Left forelimb (tissue), 1 donor: Measurements from ENCODE around the gene RAB11FIP4.

Experiments used
- DNase-seq: peaks from one replicate; pipeline ENCODE4 v3.0.0-alpha.2; 2018; ENCODE audit warnings: low spot score

RAB11FIP4 gene

DNA sequence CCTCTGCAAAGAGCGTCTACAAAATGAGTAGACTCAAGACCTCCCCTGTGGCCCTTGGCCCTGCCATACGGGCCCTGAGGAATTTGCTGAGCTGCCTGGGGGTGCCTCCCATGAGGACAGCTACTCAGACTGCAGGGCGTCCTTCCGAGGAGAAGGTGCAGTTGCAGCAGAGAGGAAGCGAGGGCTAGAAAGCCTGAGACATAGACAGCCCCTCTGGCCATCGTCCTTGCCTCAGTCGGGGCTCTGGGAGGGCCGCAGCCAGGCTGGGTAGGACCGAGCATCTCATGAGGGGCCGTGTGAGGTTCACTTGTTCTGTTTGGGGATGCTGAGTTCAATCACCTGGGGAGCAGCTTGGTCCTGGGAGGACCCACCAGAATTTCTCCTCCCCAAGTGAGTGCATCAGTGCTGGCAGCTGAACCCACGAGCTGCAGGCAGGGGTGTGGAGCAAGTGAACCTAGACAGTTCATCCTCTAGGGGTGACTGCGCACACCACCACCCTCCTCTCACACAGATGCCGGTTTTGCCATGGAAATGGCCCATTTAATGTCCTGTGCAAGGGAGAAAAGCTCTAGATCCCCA lies 20.3 kb downstream of the RAB11FIP4 start:
- no peak for DNase-seq

DNA sequence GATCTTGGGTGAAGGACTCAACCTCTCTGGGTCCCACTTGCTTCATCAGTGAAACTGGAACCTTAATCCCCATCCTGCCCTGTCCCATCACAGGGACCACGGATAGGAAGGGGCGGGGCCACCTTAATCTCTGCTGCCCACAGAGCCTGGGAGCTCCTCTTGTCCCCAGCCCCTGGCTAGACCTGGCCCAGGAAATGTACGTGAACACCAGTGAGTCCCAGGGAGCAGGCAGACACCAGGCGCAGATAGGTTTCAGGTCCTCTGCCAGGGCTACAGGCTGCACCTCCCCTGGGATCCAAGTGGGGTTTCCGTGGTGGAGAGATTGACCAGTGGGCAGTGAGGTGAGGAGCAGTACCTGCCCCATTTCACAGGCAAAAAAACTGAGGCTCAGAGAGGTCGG lies 21.0 kb downstream of the RAB11FIP4 start:
- no peak for DNase-seq

DNA sequence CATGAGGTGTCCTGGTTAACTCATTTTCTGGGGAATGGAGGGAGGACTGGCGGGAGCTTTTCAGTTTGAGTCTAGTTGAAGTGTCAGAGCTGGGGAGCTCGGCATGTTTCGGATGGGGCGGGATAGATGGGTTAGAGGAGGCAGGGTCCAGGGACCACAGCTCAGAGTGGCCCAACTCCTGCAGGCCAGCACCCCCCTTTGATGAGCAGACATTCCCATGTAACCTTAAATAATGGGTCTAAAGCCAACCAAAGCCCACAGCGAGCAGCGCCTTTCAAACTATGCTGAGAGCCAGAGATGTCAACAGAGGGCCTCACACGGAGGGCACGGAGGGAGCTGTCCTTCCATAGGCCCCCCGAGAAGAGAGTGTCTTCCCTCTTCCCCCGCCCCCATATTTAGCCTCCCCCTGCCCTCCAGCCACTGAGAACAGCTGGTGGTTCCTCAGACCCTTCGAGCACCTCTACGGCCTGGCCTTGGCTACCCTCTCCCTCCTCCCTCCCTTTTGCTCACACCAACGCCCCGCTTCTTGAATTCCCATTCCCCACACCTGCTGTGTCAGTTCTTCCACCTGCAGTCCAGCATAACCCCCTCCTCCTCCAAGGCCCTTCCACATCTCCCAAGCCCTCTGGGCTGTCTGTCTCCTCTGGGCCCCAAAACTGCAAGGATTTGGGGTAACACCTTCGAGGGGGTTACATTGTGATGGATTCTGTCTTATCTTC lies 21.8 kb downstream of the RAB11FIP4 start:
- no peak for DNase-seq

DNA sequence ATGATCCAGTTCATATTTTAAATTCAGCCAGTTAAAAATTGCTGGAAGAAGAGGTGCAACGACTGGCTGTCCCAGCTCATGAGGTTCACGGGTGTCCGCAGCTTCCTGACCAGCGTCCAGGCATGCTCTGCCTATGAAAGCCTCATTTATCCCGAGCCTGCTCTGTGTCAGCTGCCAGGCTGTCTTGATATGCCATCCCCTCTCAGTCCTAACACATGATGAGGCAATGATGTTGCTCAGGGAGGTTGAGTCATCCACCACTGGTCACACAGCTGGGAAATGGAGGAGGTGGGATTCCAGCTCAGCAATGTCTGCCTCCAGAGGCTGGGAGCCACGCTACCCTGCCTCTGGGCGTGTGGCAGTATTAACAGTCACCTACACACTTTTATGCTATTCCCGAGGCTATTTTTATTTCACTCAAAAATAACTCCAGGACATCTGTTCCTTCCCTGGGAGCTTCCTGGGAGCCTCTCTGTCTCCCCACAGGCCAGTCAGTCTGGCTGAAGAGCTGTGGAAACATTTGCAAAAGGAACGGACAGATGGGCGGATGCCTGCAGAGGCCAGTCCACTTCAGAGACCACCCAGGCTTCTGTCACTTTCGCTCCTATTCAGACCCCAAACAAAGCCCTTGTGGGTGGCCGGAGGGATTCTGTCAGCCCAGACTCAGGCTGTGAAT lies 22.5 kb downstream of the RAB11FIP4 start:
- DNase-seq, result no peak

DNA sequence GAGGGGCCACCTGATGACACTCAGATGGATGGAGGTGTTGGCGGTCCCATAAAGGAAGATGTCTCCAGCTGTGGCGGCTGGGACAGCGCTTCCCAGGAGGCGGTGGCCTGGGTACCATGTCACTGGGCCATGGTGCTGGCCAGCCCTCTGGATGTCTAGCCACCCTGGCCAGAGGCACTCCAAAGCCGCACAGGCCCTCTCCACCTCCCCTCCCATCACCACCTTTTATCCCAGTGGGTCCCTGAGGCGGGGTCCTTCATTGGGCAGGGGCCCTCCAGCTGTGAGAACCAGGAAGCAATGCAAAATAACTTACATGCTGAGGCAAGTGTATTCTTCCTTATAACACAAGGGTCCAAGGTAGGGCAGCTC lies 23.1 kb downstream of the RAB11FIP4 start:
- DNase-seq, result no peak

DNA sequence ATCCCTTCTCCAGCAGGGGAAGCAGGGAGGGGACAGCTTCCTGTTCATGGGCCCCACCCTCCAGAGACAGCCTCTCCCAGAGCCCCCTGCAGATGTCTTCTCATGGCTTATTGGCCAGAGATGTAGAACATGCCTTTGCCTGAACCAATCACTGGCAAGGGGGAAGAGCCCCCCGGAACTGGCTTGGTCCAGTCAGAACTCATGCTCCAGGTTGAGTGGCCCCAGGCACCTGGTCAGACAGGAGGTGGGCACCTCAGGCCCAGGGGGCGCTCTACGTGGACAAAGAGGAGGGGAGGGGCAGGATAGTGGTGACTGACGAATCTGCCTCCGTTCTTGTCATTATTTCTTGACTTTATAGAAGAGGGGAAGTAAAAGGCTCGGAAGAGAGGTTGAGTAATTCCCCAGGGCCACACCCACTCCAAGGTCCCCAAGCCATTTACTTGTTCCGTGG lies 23.6 kb downstream of the RAB11FIP4 start:
- DNase-seq, result no peak

DNA sequence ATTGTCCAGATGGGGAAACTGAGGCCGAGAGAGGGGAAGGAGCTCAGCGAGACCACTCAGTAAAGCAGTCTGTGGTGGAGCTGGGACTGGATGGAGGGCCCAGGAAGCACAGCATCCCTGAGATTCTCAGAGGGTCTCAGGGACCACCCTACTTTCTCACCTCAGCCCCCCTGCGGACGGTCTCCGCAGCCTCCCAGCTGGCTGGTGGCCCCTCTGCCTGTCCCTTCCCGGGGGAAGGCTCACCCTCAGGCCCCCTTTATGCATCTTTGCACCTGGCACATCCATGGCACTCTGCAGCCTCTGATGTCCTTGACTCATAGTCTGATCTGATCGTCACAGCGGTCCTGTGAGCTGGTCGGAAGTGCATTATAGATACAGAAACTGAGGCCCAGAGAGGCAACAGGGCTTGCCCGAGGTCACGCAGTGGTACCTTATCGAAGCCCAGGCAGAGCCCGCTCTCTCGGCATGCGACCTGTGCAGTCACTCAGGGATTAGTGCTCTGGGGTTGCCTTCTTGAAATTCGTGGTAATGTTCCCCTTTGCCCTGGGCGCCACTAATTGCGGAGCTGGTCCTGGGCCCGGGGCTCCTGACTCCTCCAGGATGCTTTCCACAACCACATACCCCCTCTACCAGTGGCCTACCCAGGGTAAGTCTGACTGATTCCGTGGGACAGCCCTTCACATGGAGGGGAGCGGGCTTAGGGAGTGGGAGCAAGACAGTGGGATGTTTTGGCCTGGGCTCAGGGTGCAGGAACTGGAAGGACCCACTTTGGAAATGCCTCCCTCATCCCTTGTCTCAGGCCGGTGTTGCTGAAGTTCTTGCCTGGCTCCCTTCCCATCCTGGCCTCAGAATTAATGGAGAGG lies 24.4 kb downstream of the RAB11FIP4 start:
- DNase-seq, result no peak

DNA sequence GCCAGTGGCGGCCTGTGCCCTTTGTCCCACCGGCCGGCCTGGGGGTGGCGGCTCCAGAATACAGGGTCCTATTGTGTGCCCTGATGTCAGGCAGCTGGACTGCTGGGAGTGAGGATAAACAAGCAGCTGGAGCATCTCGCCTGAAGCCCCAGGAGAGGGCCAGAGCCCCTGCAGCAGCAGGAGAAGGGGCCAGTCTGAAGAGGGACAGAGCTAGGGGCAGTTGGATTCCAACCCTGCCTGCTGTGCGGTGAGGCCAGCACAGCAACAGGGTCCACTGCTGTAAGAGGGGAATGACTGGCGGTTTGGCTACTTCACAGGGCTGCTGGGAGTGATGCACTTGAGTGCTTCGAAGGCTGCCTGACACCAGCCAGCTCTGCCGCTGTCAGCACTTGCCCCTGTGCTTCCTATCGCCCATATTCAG lies 25.0 kb downstream of the RAB11FIP4 start:
- no peak for DNase-seq

DNA sequence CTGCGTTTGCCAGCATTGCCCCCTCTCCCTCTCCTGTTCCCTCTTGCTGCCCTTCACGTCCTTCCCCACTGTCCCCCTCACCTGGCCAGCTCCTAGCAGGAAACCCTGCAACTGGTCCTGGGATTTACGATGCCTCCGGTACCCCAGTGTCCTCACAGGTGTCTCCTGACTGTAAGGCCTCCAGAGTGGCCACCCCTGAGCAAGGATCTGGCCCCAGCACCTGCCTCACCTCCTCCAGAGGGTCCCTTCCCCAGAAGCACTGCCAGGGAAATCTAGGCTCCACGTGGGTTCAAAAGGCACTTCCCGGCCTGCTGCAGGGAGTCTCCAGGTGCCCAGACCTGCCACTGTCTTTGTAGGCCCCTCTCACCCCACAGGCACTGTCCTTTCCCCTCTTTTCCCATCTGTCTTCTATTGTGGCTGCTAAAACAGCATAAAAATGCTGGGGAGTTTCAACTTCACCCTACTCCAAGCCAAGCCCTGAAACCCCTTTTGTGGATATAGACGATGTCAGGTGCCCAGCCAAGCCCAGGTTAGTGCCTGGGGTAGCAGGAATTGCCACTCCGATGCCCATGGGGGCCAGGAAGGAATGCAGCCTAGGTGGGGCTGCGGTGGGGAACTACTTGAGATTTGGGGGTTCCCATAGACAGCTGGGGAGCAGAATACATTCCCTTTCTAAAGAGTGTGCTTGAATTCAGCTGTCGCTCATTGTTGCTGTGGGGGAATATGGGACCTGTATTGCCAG lies 25.7 kb downstream of the RAB11FIP4 start:
- DNase-seq, result no peak

DNA sequence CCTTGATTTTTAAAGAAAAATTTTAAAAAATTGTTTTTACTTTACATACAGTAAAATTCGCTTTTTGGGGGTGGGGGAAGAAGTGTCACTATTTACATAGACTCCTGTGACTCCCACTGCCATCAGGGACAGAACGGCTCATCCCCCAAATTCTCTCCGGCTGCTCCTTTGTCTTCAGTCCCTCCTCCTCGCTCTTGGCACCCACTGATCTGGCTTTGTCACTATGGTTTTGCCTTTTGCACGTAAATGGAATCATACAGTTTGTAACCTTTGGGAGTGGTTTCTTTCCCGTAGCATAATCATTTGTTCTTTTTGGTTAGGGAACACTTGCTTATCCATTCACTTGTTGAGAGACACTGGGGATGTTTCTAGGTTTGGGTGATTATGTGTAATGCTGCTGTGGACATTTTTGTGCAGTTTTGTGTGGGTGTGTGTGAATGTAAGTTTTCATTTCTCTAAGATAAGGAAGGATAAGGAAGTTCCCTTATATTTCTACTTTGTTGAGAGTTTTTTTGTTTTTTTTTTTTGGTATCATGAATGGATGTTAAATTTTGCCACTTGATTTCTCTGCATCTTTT lies 27.4 kb downstream of the RAB11FIP4 start:
- DNase-seq, result no peak

DNA sequence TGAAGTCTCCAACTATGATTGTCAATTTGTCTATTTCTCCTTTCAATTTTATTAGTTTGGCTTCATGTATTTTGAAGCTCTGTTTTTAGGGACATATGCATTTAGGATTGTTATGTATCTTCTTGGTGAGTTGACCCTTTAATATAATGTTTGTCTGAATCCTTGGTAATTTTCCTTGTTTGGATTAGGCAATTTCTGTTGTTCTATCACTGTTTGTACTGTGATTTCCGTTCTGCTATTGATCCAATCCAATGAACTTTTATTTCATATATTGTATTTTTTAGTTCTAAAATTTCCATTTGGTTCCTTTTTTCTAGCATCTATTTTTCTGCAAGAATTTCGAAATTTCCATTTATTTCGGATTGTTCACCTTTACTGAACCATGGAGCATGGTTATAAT lies 31.0 kb downstream of the RAB11FIP4 start:
- no peak for DNase-seq

DNA sequence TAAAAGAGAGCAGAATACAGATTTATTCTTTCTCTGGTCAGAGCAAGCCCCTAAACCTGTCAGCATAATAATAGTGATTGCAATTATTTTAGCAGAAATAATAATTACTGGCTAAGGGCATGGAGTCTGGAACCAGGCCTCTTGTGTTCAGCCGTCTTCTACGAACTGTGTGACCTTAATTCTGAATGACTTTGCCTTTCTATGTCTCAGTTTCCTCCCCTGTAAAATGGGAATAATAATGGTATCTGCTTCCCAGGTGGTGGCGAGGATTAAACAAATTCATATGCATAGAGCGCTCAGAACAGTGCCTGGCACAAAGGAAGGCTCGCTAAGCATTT lies 33.4 kb downstream of the RAB11FIP4 start:
- no peak for DNase-seq

DNA sequence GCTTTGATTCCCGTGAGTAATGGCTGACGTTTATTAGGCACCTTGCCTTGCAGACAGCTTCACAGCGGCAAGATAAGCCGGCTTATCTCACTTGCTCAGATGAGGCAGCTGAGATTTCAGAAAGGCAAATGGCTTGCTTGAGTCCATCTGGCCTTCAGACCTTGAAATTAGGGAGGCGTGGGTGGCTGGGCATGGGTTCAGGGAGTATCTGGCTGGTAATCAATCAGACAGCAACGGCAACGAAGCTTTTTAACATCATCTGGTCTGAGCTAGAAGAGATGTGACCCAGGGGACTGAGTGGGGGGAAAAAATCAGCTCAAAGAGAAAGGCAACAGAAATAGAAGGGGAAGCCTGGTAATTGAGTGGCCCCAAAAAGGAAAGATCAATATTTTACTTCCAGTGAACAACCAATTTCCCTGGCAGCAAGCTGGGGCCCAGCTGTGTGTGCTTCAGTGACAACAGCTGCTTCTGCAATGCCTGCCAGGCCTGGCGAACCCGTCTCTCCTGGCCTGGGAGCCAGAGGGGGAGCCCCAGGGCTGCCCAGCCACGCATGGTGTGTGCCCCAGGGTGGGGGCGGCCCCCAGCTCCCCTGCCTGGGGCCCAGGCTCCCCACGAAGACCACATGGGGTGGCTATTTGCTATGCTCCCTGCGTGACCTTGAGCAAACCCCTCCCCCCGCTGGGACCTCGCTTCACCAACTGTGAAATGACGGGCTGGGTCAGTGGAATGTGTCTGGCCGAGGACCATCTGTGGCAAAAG lies 34.0 kb downstream of the RAB11FIP4 start:
- DNase-seq, result no peak

DNA sequence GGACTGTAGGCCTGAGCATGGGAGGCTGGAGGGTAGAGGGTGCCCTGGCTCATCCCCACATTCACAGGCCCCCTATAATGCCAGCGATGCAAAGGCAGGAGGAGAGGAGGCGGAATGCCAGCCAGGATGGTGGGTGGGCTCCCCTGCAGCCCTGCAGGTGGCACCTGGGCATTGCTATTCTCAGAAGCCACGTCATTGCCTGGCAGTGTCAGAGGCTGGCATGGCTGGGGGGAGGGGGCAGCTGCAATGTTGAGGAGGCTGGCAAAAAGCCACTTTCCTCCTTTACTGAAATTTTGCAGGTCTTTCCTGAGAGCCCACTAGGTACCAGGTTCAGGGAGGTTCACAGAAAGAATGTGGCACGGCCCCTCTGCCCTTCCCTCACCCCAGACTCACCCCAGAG lies 36.2 kb downstream of the RAB11FIP4 start:
- DNase-seq, result no peak

DNA sequence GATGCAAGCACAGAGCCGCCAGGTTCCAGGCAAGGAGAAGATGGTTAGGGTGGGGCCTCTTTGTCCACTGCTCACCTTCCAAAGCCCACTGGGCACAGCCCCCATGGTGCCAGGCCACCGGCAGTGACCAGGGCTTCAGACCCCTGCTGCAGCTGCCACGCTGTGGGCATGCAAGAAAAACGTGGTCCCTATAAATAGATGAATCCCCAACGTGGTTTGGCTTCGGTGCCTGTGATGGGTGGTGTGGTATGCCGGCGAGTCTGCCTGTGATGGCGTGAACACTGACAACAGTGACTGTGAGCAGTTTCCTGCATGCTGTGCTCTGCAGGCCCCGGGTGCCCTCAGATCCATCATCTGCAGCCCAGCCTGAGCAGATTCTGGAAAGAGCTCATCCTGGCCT lies 36.6 kb downstream of the RAB11FIP4 start:
- DNase-seq, result no peak

DNA sequence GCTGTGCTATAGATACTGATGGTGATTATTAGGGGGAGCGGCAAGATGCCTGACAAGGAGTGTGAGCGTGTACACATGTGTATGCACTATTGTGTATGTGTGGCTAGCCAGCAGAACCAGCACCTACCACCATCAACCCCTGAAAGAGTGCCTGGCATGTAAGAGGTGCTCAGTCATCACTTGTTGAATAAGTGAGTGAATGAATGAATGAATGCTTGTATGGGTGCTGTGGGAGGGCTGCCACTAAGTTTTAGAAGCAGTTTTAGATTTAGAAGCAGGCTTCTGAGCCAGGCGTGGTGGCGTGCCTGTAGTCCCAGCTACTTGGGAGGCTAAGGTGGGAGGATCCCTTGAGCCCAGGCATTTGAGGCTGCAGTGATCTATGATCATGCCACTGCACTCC lies 37.0 kb downstream of the RAB11FIP4 start:
- no peak for DNase-seq

DNA sequence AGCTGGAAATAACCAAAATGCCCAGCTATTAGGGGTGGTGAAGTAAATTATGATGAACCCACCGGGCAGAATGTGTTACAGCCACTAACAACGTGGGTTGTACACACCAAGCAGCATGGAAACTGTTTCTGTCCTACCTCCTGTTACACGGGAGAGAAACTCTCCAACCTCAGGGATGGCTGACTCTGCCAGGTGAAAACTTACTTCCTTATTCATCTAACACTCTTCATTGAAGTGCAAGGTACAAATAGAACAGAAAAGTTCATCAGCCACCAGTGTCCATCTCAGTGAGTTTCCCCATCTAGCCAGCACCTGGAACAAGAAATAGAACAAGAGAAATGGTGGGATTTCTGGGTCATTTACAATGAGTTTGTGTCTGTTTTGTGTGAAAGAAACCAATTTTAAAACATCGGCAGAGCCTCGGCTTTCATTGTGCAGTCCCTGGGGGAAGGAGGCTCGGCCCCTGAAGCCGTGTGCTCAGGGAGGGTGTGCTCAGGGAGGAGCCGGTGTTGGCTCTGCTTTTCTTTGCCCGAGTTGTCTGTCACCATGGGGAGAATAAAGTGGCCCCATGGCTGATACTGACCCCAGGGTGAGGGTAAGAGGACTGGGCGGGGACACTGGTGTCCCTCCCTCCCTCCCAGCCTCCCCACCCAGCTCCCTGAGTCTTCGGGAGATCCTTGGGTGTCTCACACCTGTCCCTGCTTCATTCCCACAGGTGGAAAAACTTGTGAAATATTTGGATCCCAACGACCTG lies 39.8 kb downstream of the RAB11FIP4 start:
- DNase-seq, result peak; percentile 51

DNA sequence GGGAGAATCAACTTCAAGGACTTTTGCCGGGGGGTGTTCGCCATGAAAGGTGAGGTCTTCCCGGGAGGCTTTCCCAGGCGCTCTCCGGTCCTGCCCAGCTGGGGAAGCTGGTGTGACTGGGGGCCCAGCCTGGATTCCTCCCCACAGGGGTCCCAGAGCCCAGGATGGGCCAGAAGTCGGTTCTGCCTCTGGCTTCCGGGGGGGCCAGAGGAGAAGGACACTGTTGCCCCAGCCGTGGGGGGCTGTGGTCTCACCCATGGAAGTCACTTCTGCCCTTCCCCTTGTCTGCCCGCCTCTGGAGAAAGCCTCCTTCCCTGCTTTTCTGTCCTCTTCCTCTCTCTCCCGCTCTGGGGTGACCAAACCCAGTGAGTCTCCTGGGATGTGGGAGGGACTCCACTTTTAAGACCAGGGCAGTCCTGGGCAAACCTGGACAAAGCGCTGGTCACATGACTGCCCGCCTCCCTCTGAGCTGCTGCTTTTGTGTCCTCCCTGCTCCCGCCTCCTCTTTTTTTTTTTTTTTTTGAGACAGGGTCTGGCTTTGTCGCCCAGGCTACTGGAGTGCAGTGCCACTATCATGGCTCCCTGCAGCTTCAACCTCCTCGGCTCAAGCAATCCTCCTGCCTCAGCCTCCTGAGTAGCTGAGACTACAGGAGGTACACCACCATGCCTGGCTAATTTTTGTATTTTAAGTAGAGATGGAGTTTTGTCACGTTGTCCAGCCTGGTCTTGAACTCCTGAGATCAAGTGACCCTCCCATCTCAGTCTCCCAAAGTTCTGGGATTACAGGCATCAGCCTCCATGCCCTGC lies 40.6 kb downstream of the RAB11FIP4 start:
- peak; percentile 6 for DNase-seq
